Measurements from ENCODE around the gene UNC13C. TPM values are rescaled to one million over a fixed set of nuclear protein-coding genes. Genes with fewer than 3 reads are reported as not detected.

Gene UNC13C
- total RNA-seq, 2 donors from 2014 or later, result 1.2 to 4.2 TPM

GRCh38 chr15:53962646-53963561 lies 15.3 kb upstream of the UNC13C start:
- TF ChIP-seq CTCF (IDR thresholded peaks at IDR 0.05), result peak; percentile 42

GRCh38 chr15:53963801-53964200 lies 14.4 kb upstream of the UNC13C start:
- TF ChIP-seq CTCF (IDR thresholded peaks at IDR 0.05), result no peak
- H3K36me3 ChIP-seq, result no peaks in the 10 kb centered on the region
- H3K9me3 ChIP-seq, result no peaks in the 10 kb centered on the region
- ATAC-seq (ENCODE audit: insufficient number of reproducible peaks, low FRiP score, low read depth) (no peak), DNase-seq (ENCODE audit: low spot score) (no peak)
- H3K27ac ChIP-seq, result no peak overlapping the region
- no peaks in the 10 kb centered on the region for H3K27me3 ChIP-seq (replicated peaks; ENCODE audit: insufficient read depth)
- no peaks in the 10 kb centered on the region for H3K4me1 ChIP-seq (ENCODE audit: control insufficient read depth in 1 of 2, low read depth in 2 of 2)
- no peak overlapping the region for H3K4me3 ChIP-seq

More at GRCh38 chr15:53962646-53963561, 15.3 kb upstream of the UNC13C start:
- no peak for ATAC-seq (ENCODE audit: insufficient number of reproducible peaks, low FRiP score, low read depth)
- Histone ChIP-seq H3K9me3 (no peaks in the 10 kb centered on the region), H3K4me1 (ENCODE audit: control insufficient read depth in 1 of 2, low read depth in 2 of 2) (no peaks in the 10 kb centered on the region), H3K36me3 (no peaks in the 10 kb centered on the region), H3K27ac (no peak overlapping the region), H3K4me3 (no peak overlapping the region), H3K27me3 (replicated peaks; ENCODE audit: insufficient read depth) (no peaks in the 10 kb centered on the region)
- no peak for DNase-seq (ENCODE audit: low spot score)

GRCh38 chr15:53974121-53974520 lies 4.1 kb upstream of the UNC13C start:
- ATAC-seq (ENCODE audit: insufficient number of reproducible peaks, low FRiP score, low read depth) (no peak), DNase-seq (ENCODE audit: low spot score) (no peak)
- no peak for TF ChIP-seq CTCF (IDR thresholded peaks at IDR 0.05)
- H3K4me1 ChIP-seq (ENCODE audit: control insufficient read depth in 1 of 2, low read depth in 2 of 2), result peaks cover 0 to 5% of the 10 kb centered on the region in 2 donors
- no peaks in the 10 kb centered on the region for H3K36me3 ChIP-seq
- no peaks in the 10 kb centered on the region for H3K9me3 ChIP-seq
- no peak overlapping the region for H3K27ac ChIP-seq
- H3K27me3 ChIP-seq (replicated peaks; ENCODE audit: insufficient read depth), result no peaks in the 10 kb centered on the region
- no peak overlapping the region for H3K4me3 ChIP-seq

- no peak overlapping the region for H3K27ac ChIP-seq
- ATAC-seq (ENCODE audit: insufficient number of reproducible peaks, low FRiP score, low read depth) (no peak), DNase-seq (ENCODE audit: low spot score) (no peak)
- peaks cover 0 to 5% of the 10 kb centered on the region in 2 donors for H3K4me1 ChIP-seq (ENCODE audit: control insufficient read depth in 1 of 2, low read depth in 2 of 2)
- H3K27me3 ChIP-seq (replicated peaks; ENCODE audit: insufficient read depth), result no peaks in the 10 kb centered on the region
- no peak for TF ChIP-seq CTCF (IDR thresholded peaks at IDR 0.05)
- no peaks in the 10 kb centered on the region for H3K36me3 ChIP-seq
- H3K9me3 ChIP-seq, result no peaks in the 10 kb centered on the region
- no peak overlapping the region for H3K4me3 ChIP-seq
These were observed 3.4 kb upstream of the UNC13C start for GRCh38 chr15:53974813-53975212.

GRCh38 chr15:53976844-53977392 lies 1.3 kb upstream of the UNC13C start:
- peak overlapping the region in 1 of 2 donors; percentile 81 for H3K27ac ChIP-seq
- H3K4me3 ChIP-seq, result peak overlapping the region; percentile 72
- H3K27me3 ChIP-seq (replicated peaks; ENCODE audit: insufficient read depth), result no peaks in the 10 kb centered on the region

More at GRCh38 chr15:53976844-53977392, 1.3 kb upstream of the UNC13C start:
- Histone ChIP-seq H3K4me1 (ENCODE audit: control insufficient read depth in 1 of 2, low read depth in 2 of 2) (peaks cover 0 to 5% of the 10 kb centered on the region in 2 donors), H3K36me3 (no peaks in the 10 kb centered on the region), H3K9me3 (no peaks in the 10 kb centered on the region)
- peak; percentile 58 for TF ChIP-seq CTCF (IDR thresholded peaks at IDR 0.05)
- DNase-seq (ENCODE audit: low spot score), result no peak
- ATAC-seq (ENCODE audit: insufficient number of reproducible peaks, low FRiP score, low read depth), result peak; percentile 46

Data from thoracic aorta (tissue), 2 donors.